ENCODE measurements around the gene GDPD5.

The GDPD5 gene

GRCh38 chr11:75492181-75492820, 33.4 kb downstream of the GDPD5 start:
- DNase-seq: no peak

- DNase-seq: no peak
These were observed 34.3 kb downstream of the GDPD5 start for GRCh38 chr11:75491465-75491864.

GRCh38 chr11:75490221-75491181, 35.2 kb downstream of the GDPD5 start:
- no peak for DNase-seq

- no peak for DNase-seq
These were observed 38.4 kb downstream of the GDPD5 start for GRCh38 chr11:75487365-75487764.

- no peak for DNase-seq
These were observed 40.0 kb downstream of the GDPD5 start for GRCh38 chr11:75485742-75486141.

GRCh38 chr11:75482931-75483469, 42.7 kb downstream of the GDPD5 start:
- DNase-seq: no peak

GRCh38 chr11:75481922-75482606, 43.7 kb downstream of the GDPD5 start:
- no peak for DNase-seq

- no peak for DNase-seq
These were observed 44.4 kb downstream of the GDPD5 start for GRCh38 chr11:75481223-75481921.

- DNase-seq: no peak
These were observed 45.3 kb downstream of the GDPD5 start for GRCh38 chr11:75480185-75481175.

- DNase-seq: no peak
These were observed 46.1 kb downstream of the GDPD5 start for GRCh38 chr11:75479597-75480145.

GRCh38 chr11:75478783-75479596, 46.8 kb downstream of the GDPD5 start:
- no peak for DNase-seq

GRCh38 chr11:75477614-75477935, 48.2 kb downstream of the GDPD5 start:
- DNase-seq: no peak

- no peak for DNase-seq
These were observed 48.8 kb downstream of the GDPD5 start for GRCh38 chr11:75476739-75477613.

- no peak for DNase-seq
These were observed 49.7 kb downstream of the GDPD5 start for GRCh38 chr11:75475767-75476650.

GRCh38 chr11:75474878-75475766, 50.6 kb downstream of the GDPD5 start:
- peak in 2 of 51 donors; percentile 6 to 24 for DNase-seq

GRCh38 chr11:75474240-75474639, 51.5 kb downstream of the GDPD5 start:
- no peak for DNase-seq
